GM19372 (cell line): ENCODE measurements around the gene EWSR1.
"Not testable (repeated sequence)": the region's sequence is repeated elsewhere in the genome, so short reads cannot be mapped to it uniquely, and the experiment has no call there.

Experiments used
- ATAC-seq: cut with Tn5 transposase; IDR thresholded peaks from one replicate; pipeline ENCODE4 v1.9.1; 2021; ENCODE audit warnings: mild to moderate bottlenecking, low read depth, moderate library complexity; ENCODE audit not compliant: unreplicated experiment

Gene EWSR1

DNA sequence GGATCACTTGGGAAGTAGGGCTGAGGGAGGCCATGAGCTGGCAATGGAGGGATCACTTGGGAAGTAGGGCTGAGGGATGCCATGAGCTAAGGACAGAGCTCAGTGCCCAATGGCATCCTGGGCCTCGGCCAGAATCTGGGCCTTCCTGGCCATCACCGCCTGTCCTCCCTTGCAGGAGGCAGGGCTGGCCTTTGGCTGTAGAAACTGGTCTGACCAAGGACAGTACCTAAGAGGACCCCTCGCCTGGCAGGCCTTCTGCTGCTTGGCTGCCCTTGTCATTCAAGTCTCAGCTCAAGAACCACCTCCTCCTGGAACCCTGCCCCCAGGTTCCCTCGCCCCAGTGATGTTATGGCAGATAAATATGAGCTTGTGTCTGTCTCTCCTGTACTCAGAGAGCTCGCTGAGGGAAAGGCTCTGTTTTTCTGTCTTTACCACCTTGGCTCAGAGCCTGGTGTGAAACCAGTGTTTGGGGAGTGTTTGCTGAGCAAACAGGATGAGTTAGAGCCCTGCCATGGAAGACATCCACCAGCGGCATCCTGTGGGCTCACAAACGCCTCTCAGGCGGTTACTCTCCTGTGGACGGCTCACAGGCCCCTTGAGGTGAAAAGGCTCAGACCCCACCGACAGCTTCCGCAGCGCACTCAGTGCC is 66.8 kb downstream of the EWSR1 start:
- ATAC-seq: no peak

DNA sequence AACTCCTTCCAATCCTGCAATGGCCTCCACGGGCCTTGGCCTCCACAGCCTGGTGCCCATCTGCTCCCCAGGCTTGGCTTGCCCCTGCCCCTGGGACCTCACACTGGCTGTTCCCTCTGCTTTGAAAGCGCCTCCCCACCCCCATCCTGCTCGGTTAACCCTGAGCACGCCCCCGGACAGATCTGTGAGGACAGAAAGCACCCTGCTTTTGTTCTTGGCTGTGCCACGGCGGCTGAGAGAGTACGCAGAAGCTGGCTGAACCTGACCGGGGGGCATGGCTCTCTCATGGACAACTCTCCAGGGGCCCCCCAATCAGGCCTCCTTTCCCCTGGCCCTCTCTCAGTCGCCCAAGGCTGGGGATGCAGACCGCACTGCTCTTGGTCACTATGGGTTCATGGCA is 67.6 kb downstream of the EWSR1 start:
- no peak for ATAC-seq

GRCh38 chr22:29336751-29337490 is 68.9 kb downstream of the EWSR1 start:
- ATAC-seq: no peak

DNA sequence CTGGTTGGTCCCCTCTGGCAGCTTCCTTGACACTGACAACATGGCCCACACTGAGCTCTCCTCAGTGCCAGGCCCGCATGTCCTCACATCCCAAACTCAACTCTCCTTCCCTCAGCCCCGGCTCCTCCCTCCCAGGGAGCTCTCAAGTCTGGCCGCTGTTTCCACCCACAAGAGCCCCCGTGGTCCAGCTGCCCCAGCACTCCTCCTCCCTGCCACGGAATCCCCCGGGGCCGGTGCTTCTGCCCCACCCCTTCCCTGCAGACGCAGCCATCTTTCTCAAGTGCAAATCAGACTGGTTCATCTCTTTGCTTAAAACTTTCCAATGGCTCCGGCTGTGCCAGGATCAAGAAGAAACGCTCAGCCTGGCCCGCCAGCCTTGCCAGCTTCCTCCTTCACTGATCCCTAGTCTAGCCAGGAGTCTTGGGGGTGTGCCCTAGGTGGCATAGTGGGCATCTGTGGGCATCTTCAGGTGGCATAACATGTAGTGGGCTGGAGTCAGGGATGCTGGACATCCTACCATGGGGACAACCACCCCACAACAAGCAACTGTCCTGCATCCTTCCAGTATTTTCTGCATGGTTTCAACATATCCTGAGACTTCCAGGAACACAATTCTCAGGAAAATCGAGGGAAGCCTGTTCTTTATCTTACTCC is 69.7 kb downstream of the EWSR1 start:
- ATAC-seq: no peak

DNA sequence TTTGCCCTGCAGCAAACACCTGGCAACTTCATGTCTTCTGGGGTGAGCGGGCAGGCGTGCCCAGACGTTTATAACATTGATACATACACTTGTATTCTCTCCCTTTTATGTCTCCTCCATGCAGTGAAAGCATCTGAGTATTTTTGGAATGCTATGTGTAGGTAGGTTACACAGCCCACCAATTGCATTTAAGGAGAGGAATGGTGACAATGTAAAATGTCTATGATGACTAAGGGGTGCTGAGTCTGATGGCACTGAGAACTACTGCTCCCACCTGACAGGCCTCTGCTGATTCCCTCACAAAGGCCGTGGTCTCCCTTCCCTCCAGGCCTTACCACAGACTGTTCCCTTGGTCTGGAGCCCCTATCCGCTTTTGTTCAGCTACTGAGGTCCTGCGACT is 70.3 kb downstream of the EWSR1 start:
- no peak for ATAC-seq

DNA sequence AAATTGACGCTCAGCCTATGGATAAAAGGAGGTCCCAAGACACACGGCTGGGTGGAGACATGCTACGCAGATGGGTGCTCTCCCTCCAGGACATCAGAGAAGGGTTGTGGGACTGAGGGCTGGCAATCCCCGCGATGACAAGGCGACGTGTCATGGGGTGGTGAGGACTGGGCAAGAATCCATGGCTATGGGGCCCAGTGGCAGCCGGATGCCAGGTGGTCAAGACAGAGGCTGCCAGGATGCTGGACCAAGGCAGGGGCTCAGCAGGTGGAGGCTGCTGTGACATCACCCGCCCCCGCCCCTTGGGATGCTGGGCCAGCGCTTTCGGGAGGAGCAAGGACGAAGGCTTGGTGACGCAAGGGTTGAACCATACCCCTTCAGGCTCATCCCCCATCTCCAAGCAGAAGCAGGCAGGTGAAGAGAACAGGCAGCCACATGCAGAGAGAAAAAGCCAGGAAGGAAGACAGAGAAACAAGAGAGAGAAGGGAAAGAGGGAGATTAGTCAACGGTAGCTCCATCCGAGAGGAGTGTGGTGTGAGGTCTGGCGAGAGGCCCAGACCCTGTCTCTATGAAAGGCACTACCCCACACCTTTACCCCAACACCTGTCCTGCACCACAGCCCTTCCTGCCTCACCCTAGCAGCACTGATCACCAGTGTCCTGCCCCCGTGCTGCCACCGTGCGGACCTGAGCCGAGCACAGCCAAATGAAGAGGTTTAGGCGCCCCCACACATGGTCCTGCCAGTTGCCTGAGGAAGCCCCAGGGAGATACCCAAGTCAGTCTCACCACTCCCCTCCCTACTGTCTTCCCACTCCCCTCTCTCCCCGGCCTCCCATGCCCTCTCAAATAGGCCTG is 71.5 kb downstream of the EWSR1 start:
- no peak for ATAC-seq

- ATAC-seq: no peak
Observed at GRCh38 chr22:29340566-29340965, 72.5 kb downstream of the EWSR1 start.

GRCh38 chr22:29341056-29341848 is 73.2 kb downstream of the EWSR1 start:
- ATAC-seq: no peak

GRCh38 chr22:29341849-29342127 is 73.7 kb downstream of the EWSR1 start:
- ATAC-seq: no peak

- ATAC-seq: no peak
Observed at GRCh38 chr22:29342177-29342576, 74.1 kb downstream of the EWSR1 start.

DNA sequence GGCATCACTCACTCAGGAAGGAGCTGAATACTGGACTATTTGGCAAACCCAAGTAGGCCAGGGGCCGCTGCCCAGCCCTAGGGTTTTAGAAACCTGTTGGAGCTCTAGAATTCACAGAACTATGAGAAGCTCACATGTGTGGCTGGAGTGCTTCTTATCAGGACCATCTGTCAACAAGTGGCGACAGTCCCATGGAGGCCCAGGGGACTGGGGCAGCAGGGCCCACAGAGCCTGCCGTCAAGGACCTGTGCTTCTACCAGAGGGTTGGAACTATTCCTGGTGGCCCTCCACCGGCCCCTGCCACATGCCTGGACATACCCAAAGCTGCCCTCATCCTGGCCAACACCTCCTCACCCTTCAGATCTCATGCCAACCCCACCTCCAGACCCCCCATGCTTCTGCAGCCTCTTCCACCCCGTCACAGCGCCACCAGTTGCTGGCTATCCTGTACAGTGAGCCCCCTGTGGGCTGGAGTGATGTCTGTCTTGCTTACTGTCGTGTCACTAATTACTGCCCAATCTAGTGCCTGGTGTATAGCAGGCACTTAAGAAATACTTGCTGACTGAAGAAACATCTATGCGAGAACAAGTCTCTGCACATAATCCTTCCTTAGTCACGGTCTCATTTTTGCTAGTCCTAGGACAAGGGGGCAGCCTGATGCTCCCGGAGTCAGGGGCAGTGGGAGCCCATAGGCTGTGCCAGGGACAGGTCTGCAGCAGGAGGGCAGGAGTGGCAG is 74.7 kb downstream of the EWSR1 start:
- ATAC-seq: no peak

DNA sequence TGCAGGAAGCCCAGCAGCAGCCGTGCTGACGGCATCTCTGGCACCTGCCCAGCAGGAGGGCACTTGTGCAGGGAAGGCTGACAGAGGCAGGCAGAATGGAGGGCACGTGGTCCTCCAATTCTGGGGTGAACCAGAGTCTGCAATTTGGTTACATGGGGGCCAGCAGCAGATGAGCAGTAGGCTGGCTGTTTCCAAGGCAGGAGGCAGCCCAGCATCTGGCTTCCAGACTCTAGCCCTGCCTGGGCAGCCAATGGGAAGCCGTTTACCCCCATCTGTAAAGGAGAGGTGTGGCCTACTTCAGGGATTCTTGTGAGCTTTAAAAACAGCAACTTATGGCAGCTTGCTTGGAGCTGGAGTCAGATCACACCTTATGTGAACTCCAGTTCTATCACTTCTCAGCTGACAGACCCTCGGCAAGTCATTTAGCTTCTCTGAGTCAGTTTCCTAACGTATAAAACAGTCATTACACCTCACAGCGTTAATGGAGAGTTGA is 75.3 kb downstream of the EWSR1 start:
- no peak for ATAC-seq

DNA sequence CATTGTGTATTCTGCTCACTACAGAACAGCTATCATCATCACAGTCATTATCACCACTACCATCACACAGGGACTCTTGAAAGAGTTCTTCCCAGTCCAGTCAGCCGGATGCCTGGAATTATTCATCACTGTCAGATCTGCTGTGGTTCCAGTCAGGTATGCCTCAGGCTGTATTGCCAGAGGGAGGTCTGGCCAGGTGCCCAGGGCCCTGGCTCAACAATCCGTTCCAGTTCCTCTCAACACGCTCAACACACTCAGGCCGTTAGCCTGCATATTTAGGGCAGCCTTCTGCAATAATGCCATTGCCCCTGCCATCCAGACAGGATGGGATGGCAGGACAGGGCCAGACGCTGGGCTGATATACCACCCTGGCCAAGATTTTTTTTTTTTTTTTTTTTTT is 76.1 kb downstream of the EWSR1 start:
- no peak for ATAC-seq

DNA sequence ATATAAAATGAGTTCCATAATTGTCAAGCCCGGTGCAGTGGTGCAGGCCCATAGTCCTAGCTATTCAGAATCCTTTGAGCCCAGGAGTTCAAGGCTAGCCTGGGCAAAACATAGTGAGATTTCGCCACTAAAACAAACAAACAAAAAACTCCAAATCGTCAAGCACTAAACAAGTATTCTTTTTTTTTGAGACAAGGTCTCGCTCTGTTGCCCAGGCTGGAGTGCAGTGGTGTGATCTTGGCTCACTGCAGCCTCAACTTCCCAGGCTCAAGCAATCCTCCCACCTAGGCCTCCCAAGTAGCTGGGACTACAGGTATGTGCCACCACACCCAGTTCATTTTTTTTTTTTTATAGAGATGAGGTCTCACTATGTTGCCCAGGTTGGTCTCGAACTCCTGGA is 76.8 kb downstream of the EWSR1 start:
- not testable (repeated sequence) for ATAC-seq

- ATAC-seq: no peak
Observed at GRCh38 chr22:29345932-29346331, 77.9 kb downstream of the EWSR1 start.

GRCh38 chr22:29346659-29347058 is 78.6 kb downstream of the EWSR1 start:
- ATAC-seq: no peak

DNA sequence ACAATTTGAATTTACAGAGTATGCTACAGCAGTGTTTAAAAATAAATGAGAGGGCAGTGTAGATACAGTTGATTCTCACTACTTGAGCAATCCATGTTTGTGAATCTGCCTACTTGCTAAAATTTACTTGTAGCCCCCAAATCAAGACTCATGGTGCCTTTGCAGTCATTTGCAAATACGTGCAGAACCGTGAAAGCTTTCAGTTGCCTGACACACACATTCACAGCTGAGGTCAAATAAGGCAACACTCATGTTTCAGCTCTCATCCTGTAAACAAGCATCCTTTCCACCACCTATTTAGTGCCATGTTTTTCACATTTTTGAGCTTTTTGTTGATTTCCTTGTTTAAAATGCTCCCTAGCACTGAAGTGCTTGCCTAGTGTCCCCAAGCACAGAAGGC is 80.0 kb downstream of the EWSR1 start:
- no peak for ATAC-seq

DNA sequence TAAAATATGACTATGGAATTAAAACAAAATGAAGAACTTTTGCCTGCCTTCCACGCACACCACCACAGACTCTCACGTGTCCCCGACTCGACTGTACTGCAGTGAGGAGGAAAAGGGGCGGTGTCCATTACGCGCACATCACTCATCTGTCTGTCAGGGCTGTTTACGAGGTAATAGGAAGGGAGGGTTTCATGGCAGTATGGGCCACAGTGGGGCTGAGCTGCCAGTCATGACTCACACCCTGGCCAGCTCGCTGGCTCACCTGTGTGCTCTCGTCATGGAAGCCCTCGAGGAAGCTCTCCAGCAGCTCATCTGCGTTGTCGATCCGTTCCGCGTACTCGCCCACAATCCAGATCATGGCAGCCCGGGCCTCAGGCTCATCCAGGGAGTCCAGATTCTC is 80.9 kb downstream of the EWSR1 start:
- ATAC-seq: no peak
